ENCODE measurements around the gene CYREN. TPM values are rescaled to one million over a fixed set of nuclear protein-coding genes. Genes with fewer than 3 reads are reported as not detected.

Gene CYREN
- total and polyA plus RNA-seq, 8 donors = 13.9 to 29.0 (median 23.8) TPM

DNA sequence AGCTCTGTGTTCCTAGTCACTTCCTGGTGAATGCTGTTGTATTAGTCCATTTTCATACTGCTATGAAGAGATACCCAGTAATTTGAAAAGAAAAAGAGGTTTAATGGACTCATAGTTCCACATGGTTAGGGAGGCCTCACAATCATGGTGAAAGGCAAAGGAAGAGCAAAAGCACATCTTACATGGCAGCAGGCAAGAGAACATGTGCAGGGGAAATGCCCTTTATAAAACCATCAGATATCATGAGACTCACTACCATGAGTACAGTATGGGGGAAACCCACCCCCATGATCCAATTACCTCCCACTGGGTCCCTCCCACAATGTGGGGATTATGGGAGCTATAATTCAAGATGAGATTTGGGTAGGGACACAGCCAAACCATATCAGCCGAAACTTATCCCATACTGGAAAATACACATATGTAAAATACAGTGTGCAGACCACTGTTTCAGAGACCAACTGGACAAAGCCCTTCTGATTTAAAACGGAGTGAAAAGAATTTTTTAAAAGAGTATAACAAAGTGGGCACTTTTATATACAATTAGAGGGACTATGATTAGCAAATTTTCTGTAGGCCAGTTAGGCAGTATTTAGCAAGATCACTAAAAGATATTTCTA is 8.0 kb downstream of the CYREN start:
- FAIRE-seq = no peak
- no peak for DNase-seq
- no peak overlapping the region for H3K4me3 ChIP-seq
- H3K9me3 ChIP-seq = no peaks in the 10 kb centered on the region
- H3K36me3 ChIP-seq = peaks cover 0 to 27% (median 0%) of the 10 kb centered on the region in 3 donors
- no peak overlapping the region for H3K27ac ChIP-seq
- no peak for ATAC-seq
- intact Hi-C loops (cut with DNase I) = loop anchor here in 2 of 3 donors (10.0 kb wide), 2 partner anchors 168 to 178 kb away; partner anchors contain the start of gene AGBL3 (in 1 of the 2)
- WGBS, 2 donors = 91 to 97% methylated on average over 2 of the region's 2 CpGs
- H3K27me3 ChIP-seq = no peaks in the 10 kb centered on the region
- H3K4me1 ChIP-seq = peaks cover 0 to 25% (median 6%) of the 10 kb centered on the region in 3 donors
- TF ChIP-seq, protein P1, sequence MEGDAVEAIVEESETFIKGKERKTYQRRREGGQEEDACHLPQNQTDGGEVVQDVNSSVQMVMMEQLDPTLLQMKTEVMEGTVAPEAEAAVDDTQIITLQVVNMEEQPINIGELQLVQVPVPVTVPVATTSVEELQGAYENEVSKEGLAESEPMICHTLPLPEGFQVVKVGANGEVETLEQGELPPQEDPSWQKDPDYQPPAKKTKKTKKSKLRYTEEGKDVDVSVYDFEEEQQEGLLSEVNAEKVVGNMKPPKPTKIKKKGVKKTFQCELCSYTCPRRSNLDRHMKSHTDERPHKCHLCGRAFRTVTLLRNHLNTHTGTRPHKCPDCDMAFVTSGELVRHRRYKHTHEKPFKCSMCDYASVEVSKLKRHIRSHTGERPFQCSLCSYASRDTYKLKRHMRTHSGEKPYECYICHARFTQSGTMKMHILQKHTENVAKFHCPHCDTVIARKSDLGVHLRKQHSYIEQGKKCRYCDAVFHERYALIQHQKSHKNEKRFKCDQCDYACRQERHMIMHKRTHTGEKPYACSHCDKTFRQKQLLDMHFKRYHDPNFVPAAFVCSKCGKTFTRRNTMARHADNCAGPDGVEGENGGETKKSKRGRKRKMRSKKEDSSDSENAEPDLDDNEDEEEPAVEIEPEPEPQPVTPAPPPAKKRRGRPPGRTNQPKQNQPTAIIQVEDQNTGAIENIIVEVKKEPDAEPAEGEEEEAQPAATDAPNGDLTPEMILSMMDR (IDR thresholded peaks at IDR 0.05) = no peak

DNA sequence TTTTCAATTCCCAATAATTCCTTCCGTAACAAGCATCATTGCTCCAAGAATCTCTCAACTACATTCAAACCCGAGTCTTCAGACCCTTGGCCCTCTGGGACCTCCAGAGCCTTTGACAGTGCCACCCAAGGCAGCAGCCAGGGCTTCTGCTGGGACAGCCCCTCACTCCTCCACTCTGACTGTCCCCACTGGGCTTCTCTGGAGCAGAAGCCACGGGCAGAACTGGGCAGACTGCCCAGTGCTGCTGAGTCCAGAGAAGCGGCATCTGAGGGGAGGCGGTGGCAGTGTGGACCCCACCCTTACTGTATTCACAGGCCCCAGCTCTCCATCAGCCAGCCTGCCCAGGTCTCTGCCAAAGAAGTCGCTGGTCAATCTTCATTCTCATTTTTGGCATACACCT is 8.8 kb downstream of the CYREN start:
- TF ChIP-seq, protein P1 (IDR thresholded peaks at IDR 0.05) = no peak
- DNase-seq (no peak), ATAC-seq (no peak), FAIRE-seq (no peak)
- Histone ChIP-seq H3K4me1 (peaks cover 0 to 24% (median 6%) of the 10 kb centered on the region in 3 donors), H3K4me3 (no peak overlapping the region), H3K36me3 (peaks cover 0 to 19% (median 0%) of the 10 kb centered on the region in 3 donors), H3K27ac (peak overlapping the region in 1 of 4 donors; percentile 66), H3K27me3 (no peaks in the 10 kb centered on the region), H3K9me3 (no peaks in the 10 kb centered on the region)
- WGBS, 2 donors = 88 to 89% methylated on average over 6 of the region's 6 CpGs
- intact Hi-C loops (cut with DNase I) = loop anchor here in 2 of 3 donors (10.0 kb wide), 2 partner anchors 167 to 177 kb away; partner anchors contain the start of gene AGBL3 (in 1 of the 2)

DNA sequence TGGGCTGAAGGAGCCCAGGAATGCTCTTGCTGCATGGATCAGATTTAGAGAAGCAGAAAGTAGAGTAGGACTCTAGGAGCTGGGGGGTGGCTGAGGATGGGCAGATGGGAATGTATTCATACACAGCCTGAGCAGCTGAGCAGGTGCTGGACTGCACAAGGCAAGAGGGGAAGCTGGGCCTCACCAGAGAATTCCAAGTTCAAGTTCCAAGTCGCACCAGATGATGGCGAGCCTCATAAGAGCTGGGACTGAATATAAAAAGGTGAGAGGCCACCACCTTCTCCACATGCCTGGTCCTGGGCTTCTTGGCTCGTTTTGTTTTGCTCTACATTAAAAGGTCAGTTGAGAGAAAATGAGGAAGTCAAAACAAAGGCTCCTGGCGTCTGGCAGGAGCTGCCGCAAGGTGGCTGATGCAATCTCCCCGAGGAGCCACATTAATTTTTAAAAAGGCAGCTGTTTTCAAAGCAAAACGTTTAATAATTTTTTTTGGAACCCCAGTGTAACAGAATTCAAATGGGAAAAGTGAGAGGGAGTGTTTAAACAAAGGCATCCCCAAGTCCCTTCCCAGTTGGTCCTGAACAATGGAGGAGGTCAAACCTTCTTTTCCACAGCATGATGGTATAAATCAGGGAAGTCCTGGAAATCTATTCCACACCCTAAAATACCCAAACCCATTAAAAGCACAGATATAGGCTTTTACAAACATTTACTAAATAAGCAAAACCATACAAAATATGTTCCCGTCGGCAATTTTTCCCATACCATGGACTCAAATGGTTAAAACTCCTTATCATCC is 9.5 kb downstream of the CYREN start:
- TF ChIP-seq, protein P1 (IDR thresholded peaks at IDR 0.05) = no peak
- Histone ChIP-seq H3K36me3 (peaks cover 0 to 13% (median 0%) of the 10 kb centered on the region in 3 donors), H3K27ac (peak overlapping the region in 2 of 4 donors; percentile 57 to 66), H3K4me3 (no peak overlapping the region), H3K4me1 (peaks cover 0 to 24% (median 6%) of the 10 kb centered on the region in 3 donors), H3K9me3 (no peaks in the 10 kb centered on the region), H3K27me3 (no peaks in the 10 kb centered on the region)
- intact Hi-C loops (cut with DNase I) = loop anchor here in 2 of 3 donors (10.0 kb wide), 2 partner anchors 166 to 176 kb away; partner anchors contain the start of gene AGBL3 (in 1 of the 2)
- ATAC-seq (peak in 3 of 4 donors; percentile 7 to 38 (median 26)), DNase-seq (no peak), FAIRE-seq (no peak)
- 60 to 61% methylated on average over 9 of the region's 9 CpGs for WGBS, 2 donors

GRCh38 chr7:135160098-135160857 is 10.2 kb downstream of the CYREN start:
- no peak overlapping the region for H3K4me3 ChIP-seq
- no peaks in the 10 kb centered on the region for H3K9me3 ChIP-seq
- 81% methylated on average over 5 of the region's 5 CpGs for WGBS, 2 donors
- FAIRE-seq (no peak), DNase-seq (no peak), ATAC-seq (peak in 3 of 4 donors; percentile 53 to 76 (median 75))
- H3K4me1 ChIP-seq = peaks cover 0 to 24% (median 6%) of the 10 kb centered on the region in 3 donors
- TF ChIP-seq, protein P1 (IDR thresholded peaks at IDR 0.05) = no peak
- intact Hi-C loops (cut with DNase I) = loop anchor here in 2 of 3 donors (10.0 kb wide), 2 partner anchors 165 to 175 kb away; partner anchors contain the start of gene AGBL3 (in 1 of the 2)
- H3K27ac ChIP-seq = peak overlapping the region in 2 of 4 donors; percentile 57 to 66
- H3K36me3 ChIP-seq = peaks cover 0 to 5% (median 0%) of the 10 kb centered on the region in 3 donors
- no peaks in the 10 kb centered on the region for H3K27me3 ChIP-seq
